GM12891 (cell line): ENCODE measurements around the gene HK1.

ENCODE experiments used
- POLR2A ChIP-seq: IDR thresholded peaks from 2 replicates; pipeline ENCODE4 v1.6.1; 2011; ENCODE audit warnings: low read depth, low read length, control low read depth
- POLR2AphosphoS5 ChIP-seq: IDR thresholded peaks from 2 replicates; pipeline ENCODE4 v1.6.1; 2011; ENCODE audit warnings: low read depth, low read length, control low read depth
- SPI1 ChIP-seq: IDR thresholded peaks from 2 replicates; pipeline ENCODE4 v1.6.1; 2011; ENCODE audit warnings: low read depth, low read length, control low read depth
- TAF1 ChIP-seq: IDR thresholded peaks from 2 replicates; pipeline ENCODE4 v1.6.1; 2011; ENCODE audit warnings: low read depth, low read length, control low read depth

DNA sequence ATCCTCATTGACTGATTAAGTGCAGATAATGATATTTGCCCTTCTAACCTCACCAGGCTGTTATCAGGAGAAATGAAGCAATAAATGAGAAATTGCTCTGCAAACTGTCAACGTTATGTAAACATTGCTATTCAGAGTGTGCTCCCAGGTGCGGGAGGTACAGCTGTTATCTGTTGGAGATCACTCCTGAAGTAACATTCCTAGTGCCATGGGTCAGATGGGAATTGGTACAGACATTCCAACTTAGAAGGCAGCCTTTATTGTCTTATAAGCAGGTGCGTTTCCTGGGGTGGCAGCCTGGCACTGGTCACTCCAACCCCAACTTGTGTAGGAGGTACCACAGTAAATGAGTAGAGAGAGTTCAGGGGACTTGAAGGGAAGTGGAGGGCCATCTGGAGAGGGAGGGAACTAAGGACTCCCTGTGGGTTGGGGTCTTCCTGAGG lies 36.8 kb downstream of the HK1 start:
- TF ChIP-seq POLR2A (no peak), POLR2AphosphoS5 (no peak), TAF1 (no peak), SPI1 (no peak)
